Left ventricle myocardium superior (tissue), 1 donor: ENCODE data around the gene NFATC2. TPM values are rescaled to one million over a fixed set of nuclear protein-coding genes. Genes with fewer than 3 reads are reported as not detected.
A peak's percentile ranks its signal among the peaks of the same experiment; 100 is the strongest.
"Not testable (repeated sequence)": the region's sequence is repeated elsewhere in the genome, so short reads cannot be mapped to it uniquely, and the experiment has no call there.

ENCODE experiments used
- ATAC-seq: fragments of 200-7000 bp; cut with Tn5 transposase; one replicate; pipeline ENCODE4 v1.9.1; 2020; ENCODE audit warnings: mild to moderate bottlenecking, moderate library complexity
- DNase-seq: peaks from one replicate; pipeline ENCODE4 v3.0.0-alpha.2; 2020
- intact Hi-C: fragments of 100-400 bp; cut with micrococcal nuclease; formaldehyde crosslinking; loops from one replicate; pipeline ENCODE4 v1.11.0; 2022
- total RNA-seq: library from RNA; stranded (reverse); fragmentation: NEBNext Ultra II Directional; extraction: Animal tissue kit (Norgen Biotek cat#: 25700); gene quantifications from one replicate; pipeline ENCODE4 v1.2.1, GENCODE V29; 2021
- donor health status: DM: no; HTN: yes; CAD: no; lungs with severe emphysema.

The NFATC2 gene
- total RNA-seq, 1 donor from 2014 or later = 2.3 TPM

- intact Hi-C loops = no loop called here
- peak; percentile 56 for DNase-seq
Observed at GRCh38 chr20:51569815-51570738, 27.6 kb upstream of the NFATC2 start.

GRCh38 chr20:51568533-51568932 lies 26.0 kb upstream of the NFATC2 start:
- DNase-seq, ATAC-seq, intact Hi-C loops: not testable (repeated sequence)

More at GRCh38 chr20:51569815-51570738, 27.6 kb upstream of the NFATC2 start:
- ATAC-seq = peak; percentile 95

- ATAC-seq (no peak), DNase-seq (no peak)
- intact Hi-C loops = no loop called here
Observed at GRCh38 chr20:51567622-51568021, 25.1 kb upstream of the NFATC2 start.

- ATAC-seq = no peak
- no peak for DNase-seq
- intact Hi-C loops = no loop called here
Observed at GRCh38 chr20:51566594-51566993, 24.1 kb upstream of the NFATC2 start.

- DNase-seq (no peak), ATAC-seq (no peak)
- intact Hi-C loops = no loop called here
Observed at GRCh38 chr20:51565298-51566144, 23.0 kb upstream of the NFATC2 start.

- peak; percentile 78 for DNase-seq
- peak; percentile 67 for ATAC-seq
- intact Hi-C loops = no loop called here
Observed at GRCh38 chr20:51563486-51564332, 21.2 kb upstream of the NFATC2 start.

- DNase-seq (no peak), ATAC-seq (peak; percentile 7)
- intact Hi-C loops = no loop called here
Observed at GRCh38 chr20:51563174-51563485, 20.6 kb upstream of the NFATC2 start.

GRCh38 chr20:51562332-51563173 lies 20.0 kb upstream of the NFATC2 start:
- DNase-seq (peak; percentile 84), ATAC-seq (peak; percentile 81)
- intact Hi-C loops = no loop called here

- ATAC-seq (no peak), DNase-seq (no peak)
- intact Hi-C loops = no loop called here
Observed at GRCh38 chr20:51562027-51562331, 19.5 kb upstream of the NFATC2 start.

- DNase-seq (no peak), ATAC-seq (no peak)
- intact Hi-C loops = no loop called here
Observed at GRCh38 chr20:51560550-51561307, 18.2 kb upstream of the NFATC2 start.

GRCh38 chr20:51560042-51560441 lies 17.5 kb upstream of the NFATC2 start:
- intact Hi-C loops = no loop called here
- ATAC-seq = no peak

GRCh38 chr20:51554538-51555165 lies 12.1 kb upstream of the NFATC2 start:
- intact Hi-C loops = no loop called here
- ATAC-seq (peak; percentile 19), DNase-seq (no peak)

More at GRCh38 chr20:51560042-51560441, 17.5 kb upstream of the NFATC2 start:
- DNase-seq = no peak

GRCh38 chr20:51553897-51554486 lies 11.5 kb upstream of the NFATC2 start:
- ATAC-seq = no peak
- intact Hi-C loops = no loop called here
- DNase-seq = no peak

GRCh38 chr20:51551186-51551585 lies 8.7 kb upstream of the NFATC2 start:
- intact Hi-C loops = no loop called here
- DNase-seq = no peak
- ATAC-seq = no peak

GRCh38 chr20:51549474-51549873 lies 7.0 kb upstream of the NFATC2 start:
- ATAC-seq (no peak), DNase-seq (no peak)
- intact Hi-C loops = no loop called here

GRCh38 chr20:51547951-51548350 lies 5.4 kb upstream of the NFATC2 start:
- DNase-seq = no peak
- no peak for ATAC-seq
- intact Hi-C loops = no loop called here

- ATAC-seq = no peak
- no peak for DNase-seq
- intact Hi-C loops = no loop called here
Observed at GRCh38 chr20:51545515-51545914, 3.0 kb upstream of the NFATC2 start.
